ENCODE measurements around the gene ZC3H12A.

The ZC3H12A gene

DNA sequence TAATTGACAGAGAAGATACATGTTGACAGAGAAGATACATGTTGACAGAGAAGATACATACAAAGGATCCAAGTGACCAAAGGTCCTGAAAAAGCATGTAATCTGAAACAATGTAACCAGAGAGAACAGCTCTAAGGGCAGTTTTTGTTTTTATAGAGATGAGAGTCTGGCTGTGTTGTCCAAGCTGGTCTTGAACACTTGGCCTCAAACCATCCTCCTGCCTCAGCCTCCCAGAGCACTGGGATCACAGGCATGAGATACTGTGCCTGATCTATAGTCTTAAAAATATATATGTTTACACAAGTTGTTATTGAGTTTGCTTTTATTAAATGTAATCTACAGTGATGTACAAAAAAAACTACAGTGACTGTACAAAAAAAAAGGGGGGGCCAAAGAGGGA, 27.7 kb downstream of the ZC3H12A start:
- TF ChIP-seq, protein P1, sequence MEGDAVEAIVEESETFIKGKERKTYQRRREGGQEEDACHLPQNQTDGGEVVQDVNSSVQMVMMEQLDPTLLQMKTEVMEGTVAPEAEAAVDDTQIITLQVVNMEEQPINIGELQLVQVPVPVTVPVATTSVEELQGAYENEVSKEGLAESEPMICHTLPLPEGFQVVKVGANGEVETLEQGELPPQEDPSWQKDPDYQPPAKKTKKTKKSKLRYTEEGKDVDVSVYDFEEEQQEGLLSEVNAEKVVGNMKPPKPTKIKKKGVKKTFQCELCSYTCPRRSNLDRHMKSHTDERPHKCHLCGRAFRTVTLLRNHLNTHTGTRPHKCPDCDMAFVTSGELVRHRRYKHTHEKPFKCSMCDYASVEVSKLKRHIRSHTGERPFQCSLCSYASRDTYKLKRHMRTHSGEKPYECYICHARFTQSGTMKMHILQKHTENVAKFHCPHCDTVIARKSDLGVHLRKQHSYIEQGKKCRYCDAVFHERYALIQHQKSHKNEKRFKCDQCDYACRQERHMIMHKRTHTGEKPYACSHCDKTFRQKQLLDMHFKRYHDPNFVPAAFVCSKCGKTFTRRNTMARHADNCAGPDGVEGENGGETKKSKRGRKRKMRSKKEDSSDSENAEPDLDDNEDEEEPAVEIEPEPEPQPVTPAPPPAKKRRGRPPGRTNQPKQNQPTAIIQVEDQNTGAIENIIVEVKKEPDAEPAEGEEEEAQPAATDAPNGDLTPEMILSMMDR (IDR thresholded peaks at IDR 0.05) = no peak

DNA sequence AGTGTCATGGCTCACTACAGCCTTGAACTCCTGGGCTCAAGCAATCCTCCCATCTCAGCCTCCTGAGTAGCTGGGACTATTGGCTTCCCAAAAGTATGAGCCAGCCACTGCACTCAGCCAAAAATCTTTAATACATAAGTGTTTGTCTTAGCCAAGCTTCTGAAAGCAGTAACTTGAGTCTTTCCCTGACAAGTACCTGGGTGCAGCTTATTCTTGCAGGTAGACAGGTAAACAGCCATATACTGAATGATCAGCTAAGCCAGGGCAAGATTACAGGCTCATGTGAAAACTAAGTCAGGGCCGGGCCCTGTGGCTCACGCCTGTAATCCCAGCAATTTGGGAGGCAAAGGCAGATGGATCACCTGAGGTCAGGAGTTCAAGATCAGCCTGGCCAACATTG, 32.4 kb downstream of the ZC3H12A start:
- TF ChIP-seq, protein P1 (IDR thresholded peaks at IDR 0.05) = no peak

DNA sequence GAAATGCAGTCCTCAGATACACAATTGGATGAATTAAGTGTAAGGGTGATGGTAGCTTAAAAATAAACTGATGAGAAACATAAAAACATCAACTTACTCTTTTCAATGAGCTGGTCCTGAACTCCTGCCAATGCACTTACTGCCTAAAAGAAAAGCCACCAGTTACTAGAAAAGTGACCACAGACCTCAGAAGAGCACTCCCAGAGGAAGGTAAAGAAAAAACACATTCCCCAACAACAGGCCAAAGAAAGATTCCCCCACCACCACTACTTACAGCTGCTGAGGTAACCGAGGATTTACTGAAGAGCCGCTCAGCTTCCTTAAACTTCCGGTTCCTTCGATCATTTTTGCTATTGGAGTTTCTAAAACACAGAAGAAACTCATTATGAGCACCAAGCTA, 34.8 kb downstream of the ZC3H12A start:
- TF ChIP-seq, protein P1 (IDR thresholded peaks at IDR 0.05) = peak; percentile 37; the same call in 1 of the 2 replicates

DNA sequence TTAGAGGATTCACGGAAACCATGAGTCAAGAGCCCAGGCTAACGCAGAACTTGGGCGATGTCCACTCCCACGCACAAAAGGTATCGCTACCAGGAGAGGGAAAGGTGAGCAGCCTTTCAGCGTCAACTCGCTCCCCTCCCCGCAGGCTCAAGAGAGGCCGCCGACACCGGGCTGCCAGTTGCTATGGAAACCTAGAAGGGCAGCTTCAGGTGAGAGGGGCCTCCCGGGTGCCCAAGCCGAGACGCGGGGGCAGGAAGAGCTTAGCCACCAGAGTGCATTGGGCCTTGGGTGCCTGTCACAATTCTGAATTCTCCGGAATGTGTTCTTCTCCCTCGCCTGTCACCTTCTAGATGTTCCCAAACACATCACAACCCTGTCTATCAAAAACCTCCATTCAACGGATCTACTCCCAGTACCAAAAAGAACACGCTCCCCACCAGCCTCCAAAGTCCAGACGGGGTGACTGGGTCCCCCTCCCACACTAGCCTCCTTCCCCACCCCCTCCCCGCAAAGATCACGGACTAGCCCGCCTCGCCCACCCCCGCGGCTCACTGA, 39.5 kb downstream of the ZC3H12A start:
- TF ChIP-seq, protein P1 (IDR thresholded peaks at IDR 0.05) = no peak

DNA sequence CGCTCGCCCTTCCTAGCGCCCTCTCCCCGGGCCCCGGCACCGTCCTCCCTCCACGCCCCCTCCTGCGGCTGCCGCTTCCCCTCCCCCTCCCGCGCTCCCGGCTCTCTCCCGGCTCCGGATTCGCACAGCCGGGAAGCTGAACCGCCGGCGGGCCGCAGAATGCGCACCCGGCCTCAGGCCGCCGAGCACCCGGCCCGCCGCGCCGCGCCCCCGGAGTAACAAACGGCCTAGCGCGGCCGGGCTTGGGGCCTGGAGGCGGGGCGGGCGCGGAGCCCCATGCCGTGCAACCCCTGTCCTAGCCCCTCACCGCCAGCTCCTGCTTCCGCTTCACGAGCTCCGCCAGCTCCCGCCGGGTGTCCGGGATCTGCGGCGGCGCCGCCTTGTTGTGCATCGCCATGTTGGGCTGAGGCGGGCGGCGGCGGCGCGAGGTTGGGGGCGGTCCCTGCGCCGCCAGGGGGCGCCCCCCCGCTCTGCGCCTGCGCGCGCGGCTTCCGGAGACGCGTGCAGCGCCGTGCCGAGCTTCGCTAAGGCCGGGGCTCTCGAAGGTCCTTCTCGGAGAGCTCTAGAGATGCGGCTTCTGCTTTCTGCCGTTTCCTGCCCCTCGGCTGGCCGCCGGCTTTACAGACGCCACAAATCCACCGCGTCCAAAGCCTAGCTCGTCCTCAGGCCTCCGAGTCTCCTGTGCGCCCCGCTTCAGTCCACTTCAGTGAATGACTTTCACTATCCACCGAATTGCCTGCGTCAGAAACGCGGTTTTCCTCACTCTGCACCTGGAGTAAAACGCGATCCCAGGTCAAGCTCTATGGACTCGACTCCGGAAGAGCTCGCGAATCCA, 40.2 kb downstream of the ZC3H12A start, which contains the start of gene MEAF6:
TSS of gene MEAF6 (minus strand) at position 417 of the 835 bp plus-strand sequence. CDS start at position 397, 20 bp downstream.
- TF ChIP-seq, protein P1 (IDR thresholded peaks at IDR 0.05) = peak; percentile 84

DNA sequence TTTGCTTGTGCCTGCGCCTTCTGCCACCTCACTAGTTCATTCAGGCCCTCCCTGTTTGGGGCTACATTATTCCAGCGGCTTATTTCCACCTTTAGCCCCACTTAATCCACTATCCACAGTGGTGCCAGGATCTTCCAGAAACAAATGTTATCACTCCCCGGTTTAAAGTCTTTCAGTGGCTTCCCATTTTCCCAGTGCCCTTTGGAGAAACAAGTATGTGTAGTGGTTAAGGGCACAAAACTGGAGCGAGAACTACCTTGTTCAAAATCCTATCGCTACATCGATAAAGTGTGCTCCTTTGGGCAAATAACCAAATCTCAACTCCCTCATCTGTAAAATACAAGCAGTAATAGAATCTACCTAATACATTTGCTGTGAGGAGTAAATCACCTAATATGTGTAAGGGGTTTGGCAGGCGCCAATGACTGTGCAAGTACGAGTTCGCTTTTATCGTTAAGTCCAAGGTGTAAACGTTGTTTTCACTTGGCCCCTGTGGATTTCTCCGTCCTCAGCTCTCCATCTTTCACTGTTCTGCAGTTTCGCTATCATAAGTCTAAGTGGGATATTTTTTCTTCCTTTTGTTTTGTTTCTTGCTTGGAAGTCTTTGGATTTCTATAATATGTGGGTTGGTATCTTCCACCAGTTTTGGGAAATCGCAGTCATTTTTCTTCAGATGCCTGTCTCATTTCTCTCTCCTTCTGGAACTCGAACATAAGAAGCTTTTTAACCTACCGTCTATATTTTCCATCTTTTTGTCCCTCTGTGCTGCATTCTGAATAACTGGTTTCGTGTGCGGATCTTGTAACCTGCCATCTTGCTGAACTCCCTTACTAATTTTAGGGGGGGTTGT, 41.0 kb downstream of the ZC3H12A start:
- TF ChIP-seq, protein P1 (IDR thresholded peaks at IDR 0.05) = no peak

DNA sequence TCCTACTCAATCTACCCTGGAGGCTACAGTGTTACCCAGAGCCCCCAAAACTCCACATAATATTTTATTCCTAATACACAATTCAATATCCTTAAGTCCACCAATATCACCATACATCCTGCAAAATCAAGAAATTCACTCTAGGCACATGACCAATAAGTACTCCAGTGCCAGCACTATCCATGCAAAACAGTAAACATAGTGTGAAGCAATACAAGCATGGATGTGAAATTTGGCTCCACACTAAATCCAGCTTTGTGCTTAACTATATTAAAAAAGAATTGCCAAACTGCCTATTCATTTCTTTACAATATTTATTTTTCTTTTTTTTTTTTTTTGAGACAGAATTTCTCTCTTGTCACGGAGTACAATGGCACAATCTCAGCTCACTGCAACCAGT, 43.2 kb downstream of the ZC3H12A start:
- TF ChIP-seq, protein P1 (IDR thresholded peaks at IDR 0.05) = no peak
